Measurements from ENCODE around the gene SPACA1.

SPACA1 gene

DNA sequence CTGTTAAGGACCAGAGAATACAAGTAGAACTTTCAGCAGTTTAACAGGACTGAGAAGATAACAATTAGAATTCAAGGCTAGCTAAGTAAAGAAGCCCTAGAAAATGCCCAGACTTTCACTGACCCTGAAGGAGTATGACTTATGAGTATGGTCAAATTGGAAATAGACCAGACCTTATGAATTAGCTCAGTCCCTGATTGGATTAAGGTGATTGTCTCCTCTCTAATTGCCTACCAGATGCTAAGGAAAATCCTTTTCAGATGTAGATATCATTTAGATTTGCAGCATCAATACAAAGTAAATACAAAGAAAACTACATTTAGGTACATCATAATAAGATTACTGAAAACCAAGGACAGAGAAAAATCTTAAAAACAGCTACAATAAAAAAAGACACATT lies 59.6 kb downstream of the SPACA1 start:
- no peak for DNase-seq

DNA sequence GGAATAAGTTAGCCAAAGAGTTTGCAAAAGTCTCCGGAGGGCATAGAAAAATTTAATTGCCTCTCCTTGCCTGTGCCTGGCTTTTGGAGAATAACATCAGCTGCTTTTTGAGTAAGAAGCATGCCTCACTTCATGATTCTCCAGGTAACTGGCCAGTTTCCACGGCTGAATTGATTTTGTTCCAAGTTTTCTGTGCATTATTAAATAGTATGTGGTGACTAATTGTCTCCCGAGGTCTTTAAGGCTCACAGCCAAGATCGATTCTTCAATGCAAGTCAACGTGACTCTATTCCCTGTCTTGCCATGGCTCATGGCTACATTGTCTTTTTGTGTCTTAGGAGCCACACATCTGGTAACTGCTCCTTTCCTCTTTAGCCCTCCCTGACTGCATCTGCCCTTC lies 64.3 kb downstream of the SPACA1 start:
- DNase-seq = no peak

DNA sequence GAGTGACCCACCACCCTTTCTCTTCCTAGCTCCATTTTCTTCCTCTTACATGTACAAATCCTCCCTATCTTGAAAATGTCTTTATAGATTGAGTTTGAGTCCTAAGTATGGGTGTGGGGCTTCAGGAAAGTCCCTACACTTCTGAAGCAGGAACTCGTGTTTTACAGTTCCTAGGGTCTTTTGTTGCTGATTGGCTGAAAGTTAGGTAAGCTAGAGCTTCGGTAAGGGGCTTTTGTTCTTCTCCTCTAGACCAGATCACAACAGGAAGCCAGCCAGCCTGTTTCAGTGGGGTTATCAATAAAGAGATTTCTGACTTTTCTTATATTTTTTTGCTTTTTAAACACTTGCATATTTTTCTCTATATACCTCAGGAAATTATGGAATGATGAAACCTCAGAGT lies 67.2 kb downstream of the SPACA1 start:
- DNase-seq = no peak

DNA sequence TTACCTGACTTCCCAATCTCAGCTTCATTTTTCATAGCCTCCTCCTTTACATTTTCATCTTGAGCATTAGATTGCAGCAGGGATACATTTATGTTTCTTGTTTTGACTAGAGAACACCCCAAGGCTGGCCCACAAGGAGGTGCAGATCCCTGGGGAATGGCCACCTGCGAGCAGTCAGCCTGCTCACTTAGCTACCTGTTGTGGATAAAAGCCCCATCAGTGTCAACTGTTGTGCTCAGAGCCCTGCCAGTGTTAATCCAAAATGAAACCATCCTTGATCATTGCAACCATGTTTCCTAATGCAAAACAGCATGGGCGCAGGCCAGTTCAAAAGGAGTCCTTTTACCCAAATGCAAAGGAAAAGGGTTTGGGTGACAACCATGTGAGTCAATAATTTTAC lies 67.7 kb downstream of the SPACA1 start:
- no peak for DNase-seq

DNA sequence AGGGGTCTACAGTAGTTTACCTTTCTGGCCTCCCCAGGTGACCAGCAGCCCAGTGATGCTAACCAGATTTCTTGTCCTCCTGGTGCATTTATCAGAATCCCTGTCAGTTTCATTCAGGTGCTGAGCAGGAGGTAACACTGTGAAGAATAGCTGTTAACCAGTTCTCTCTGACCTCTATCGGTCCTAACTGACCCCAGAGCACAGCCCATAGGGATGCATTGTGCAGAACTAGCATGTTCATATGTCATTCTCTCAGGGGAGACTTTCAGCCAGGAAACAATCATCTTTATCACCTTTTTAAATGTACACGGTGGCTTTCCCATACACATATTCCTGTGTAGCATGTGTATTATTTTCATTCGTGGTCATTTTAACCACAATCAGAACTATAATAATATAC lies 68.6 kb downstream of the SPACA1 start:
- DNase-seq = no peak

All from femur (tissue), 1 donor.